Fibroblast of lung (primary cell): ENCODE measurements around the gene BCAR3. TPM values are rescaled to one million over a fixed set of nuclear protein-coding genes. Genes with fewer than 3 reads are reported as not detected.
"Not testable (repeated sequence)": the region's sequence is repeated elsewhere in the genome, so short reads cannot be mapped to it uniquely, and the experiment has no call there.

Experiments
- DNase-seq, 2 donors: peaks; one replicate each; pipeline versions ENCODE4 v3.0.0 to v3.0.0-alpha.2; 2010; ENCODE audit warnings: low read depth in 2 of 2
- H2AFZ ChIP-seq: 2 replicates; pipeline ENCODE4 v1.5.1; 2012; ENCODE audit warnings: low read length, control low read depth, inconsistent platforms
- H3K27ac ChIP-seq: 2 replicates; pipeline ENCODE4 v1.5.1; 2011; ENCODE audit warnings: low read length, control low read depth; ENCODE audit not compliant: insufficient read depth
- H3K27me3 ChIP-seq: 2 replicates; pipeline ENCODE4 v1.5.1; 2011; ENCODE audit warnings: mild to moderate bottlenecking, low read length; ENCODE audit not compliant: control insufficient read depth, insufficient read depth
- H3K36me3 ChIP-seq: 2 replicates; pipeline ENCODE4 v1.5.1; 2011; ENCODE audit warnings: low read length; ENCODE audit not compliant: control insufficient read depth, insufficient read depth
- H3K4me1 ChIP-seq: 2 replicates; pipeline ENCODE4 v1.5.1; 2011; ENCODE audit warnings: low read length; ENCODE audit not compliant: control insufficient read depth, insufficient read depth; ENCODE audit errors: extremely low read depth
- H3K4me2 ChIP-seq: 2 replicates; pipeline ENCODE4 v1.5.1; 2011; ENCODE audit warnings: low read length, control low read depth; ENCODE audit not compliant: insufficient read depth; ENCODE audit errors: extremely low read depth
- H3K4me3 ChIP-seq, 4 experiments: fragments of 200-600 bp in 1 of 4; sonication (generic) in 1 of 4; replicated peaks in 1 of 4; 2 replicates each; pipeline ENCODE4 v1.5.1; 2011 to 2016; ENCODE audit warnings: low read length in 4 of 4, low read depth in 3 of 4, mild to moderate bottlenecking in 3 of 4, control low read depth in 2 of 4, inconsistent platforms in 1 of 4, mixed read lengths in 1 of 4; ENCODE audit not compliant: insufficient read depth in 1 of 4; ENCODE audit errors: control extremely low read depth in 1 of 4
- H3K79me2 ChIP-seq: 2 replicates; pipeline ENCODE4 v1.5.1; 2012; ENCODE audit warnings: mild to moderate bottlenecking, low read length, inconsistent platforms; ENCODE audit not compliant: control insufficient read depth, insufficient read depth
- H3K9ac ChIP-seq: 2 replicates; pipeline ENCODE4 v1.5.1; 2011; ENCODE audit warnings: mild to moderate bottlenecking, low read length, control low read depth; ENCODE audit not compliant: insufficient read depth
- H3K9me3 ChIP-seq: 2 replicates; pipeline ENCODE4 v1.5.1; 2012; ENCODE audit warnings: low read depth, low read length; ENCODE audit not compliant: control insufficient read depth, insufficient read depth
- H4K20me1 ChIP-seq: 2 replicates; pipeline ENCODE4 v1.5.1; 2011; ENCODE audit warnings: low read length; ENCODE audit not compliant: control insufficient read depth, insufficient read depth; ENCODE audit errors: extremely low read depth
- CTCF ChIP-seq, 2 donors: IDR thresholded peaks in 1 of 2; conservative IDR thresholded peaks in 1 of 2; 1 replicate in 1 of 2; 2 replicates in 1 of 2; pipeline ENCODE4 v1.5.1; 2011 to 2012; ENCODE audit warnings: low read length in 2 of 2, control low read depth in 1 of 2, inconsistent platforms in 1 of 2, low read depth in 1 of 2, mild to moderate bottlenecking in 1 of 2
- EZH2 ChIP-seq: IDR thresholded peaks from 2 replicates; pipeline ENCODE4 v1.5.1; 2012; ENCODE audit warnings: low read length, control low read depth, mild to moderate bottlenecking; ENCODE audit errors: missing control alignments
- polyA plus RNA-seq, 2 donors: library from polyadenylated mRNA; depleted of rRNA in 1 of 2; stranded (reverse) in 1 of 2; unstranded in 1 of 2; fragments of >200 nt; gene quantifications; 2 replicates each; pipeline ENCODE4 v1.2.1, GENCODE V29; 2011 to 2012; ENCODE audit warnings: missing spikeins in 1 of 2
- total RNA-seq: library from RNA; depleted of rRNA; stranded (reverse); fragments of >200 nt; gene quantifications from 2 replicates; pipeline ENCODE4 v1.2.1, GENCODE V29; 2014

The BCAR3 gene
- total and polyA plus RNA-seq, 2 donors (not counting 1 experiment from before 2014, with no cell fraction given) = 12.6 to 35.2 TPM

GRCh38 chr1:93699049-93699384 lies 17.4 kb upstream of the BCAR3 start:
- Histone ChIP-seq H3K4me2 (no peak overlapping the region), H3K27ac (no peak overlapping the region), H3K79me2 (no peaks in the 10 kb centered on the region), H3K4me3 (no peak overlapping the region), H3K9ac (no peak overlapping the region), H2AFZ (no peak overlapping the region), H3K9me3 (no peaks in the 10 kb centered on the region), H4K20me1 (no peaks in the 10 kb centered on the region), H3K27me3 (no peaks in the 10 kb centered on the region), H3K36me3 (no peaks in the 10 kb centered on the region), H3K4me1 (peaks cover 18% of the 10 kb centered on the region)
- DNase-seq = no peak
- no peak for TF ChIP-seq CTCF (conservative IDR thresholded peaks at IDR 0.05 in 1 of 2, IDR thresholded peaks at IDR 0.05 in 1 of 2; ENCODE audit: low read depth in 1 of 2, low read length in 2 of 2)
- no peak for TF ChIP-seq EZH2

- TF ChIP-seq EZH2 (no peak), CTCF (conservative IDR thresholded peaks at IDR 0.05 in 1 of 2, IDR thresholded peaks at IDR 0.05 in 1 of 2; ENCODE audit: low read depth in 1 of 2, low read length in 2 of 2) (no peak)
- no peak overlapping the region for H3K4me3 ChIP-seq
- DNase-seq = no peak
- H3K9me3 ChIP-seq = no peaks in the 10 kb centered on the region
- H3K9ac ChIP-seq = no peak overlapping the region
- H3K4me1 ChIP-seq = peaks cover 22% of the 10 kb centered on the region
- no peaks in the 10 kb centered on the region for H3K27me3 ChIP-seq
- no peak overlapping the region for H2AFZ ChIP-seq
- H3K27ac ChIP-seq = no peak overlapping the region
- no peaks in the 10 kb centered on the region for H3K79me2 ChIP-seq
- H3K4me2 ChIP-seq = no peak overlapping the region
- H3K36me3 ChIP-seq = no peaks in the 10 kb centered on the region
- no peaks in the 10 kb centered on the region for H4K20me1 ChIP-seq
These were observed 16.9 kb upstream of the BCAR3 start for GRCh38 chr1:93698329-93699048.

GRCh38 chr1:93697566-93697965 lies 15.9 kb upstream of the BCAR3 start:
- H3K27ac ChIP-seq, DNase-seq, H3K36me3 ChIP-seq, H3K9me3 ChIP-seq, H2AFZ ChIP-seq, H3K4me3 ChIP-seq, H3K79me2 ChIP-seq, H3K27me3 ChIP-seq, H4K20me1 ChIP-seq, H3K4me2 ChIP-seq, H3K9ac ChIP-seq: not testable (repeated sequence)
- peaks cover 30% of the 10 kb centered on the region for H3K4me1 ChIP-seq
